Liver (tissue), 3 donors: ENCODE measurements around the gene TUBB1.

ENCODE experiments used
- CTCF ChIP-seq: fragments of 150-350 bp; IDR thresholded peaks from 2 replicates; pipeline ENCODE4 v1.5.1; 2017; ENCODE audit warnings: improper control_type of control experiment, low read depth, low read length; ENCODE audit not compliant: missing input control
- FOXA1 ChIP-seq: IDR thresholded peaks from 2 replicates; pipeline ENCODE4 v1.6.1; 2016; ENCODE audit warnings: antibody characterized with exemption
- GABPA ChIP-seq, 2 donors: IDR thresholded peaks in 1 of 2; conservative IDR thresholded peaks in 1 of 2; 2 replicates each; pipeline ENCODE4 v1.6.1; 2016; ENCODE audit warnings: antibody characterized with exemption in 2 of 2, mild to moderate bottlenecking in 1 of 2, moderate library complexity in 1 of 2
- JUND ChIP-seq, 2 donors: IDR thresholded peaks; 2 replicates each; pipeline ENCODE4 v1.6.1; 2016; ENCODE audit warnings: antibody characterized with exemption in 2 of 2
- MAX ChIP-seq: IDR thresholded peaks from 2 replicates; pipeline ENCODE4 v1.6.1; 2016; ENCODE audit warnings: antibody characterized with exemption
- RAD21 ChIP-seq, 2 donors: IDR thresholded peaks; 2 replicates each; pipeline ENCODE4 v1.6.1; 2016; ENCODE audit warnings: antibody characterized with exemption in 2 of 2, mild to moderate bottlenecking in 2 of 2
- REST ChIP-seq: IDR thresholded peaks from 2 replicates; pipeline ENCODE4 v1.6.1; 2016; ENCODE audit warnings: antibody characterized with exemption, mild to moderate bottlenecking
- TAF1 ChIP-seq: conservative IDR thresholded peaks from 2 replicates; pipeline ENCODE4 v1.6.1; 2016; ENCODE audit warnings: antibody characterized with exemption, mild to moderate bottlenecking
- ZBTB33 ChIP-seq: IDR thresholded peaks from 2 replicates; pipeline ENCODE4 v1.6.1; 2016; ENCODE audit warnings: antibody characterized with exemption
- TF ChIP-seq, protein P1 (sequence below): IDR thresholded peaks from 2 replicates; pipeline ENCODE4 v1.6.1; 2016; ENCODE audit warnings: antibody characterized with exemption
- donor health status: healthy.
- donor health status: healthy.

- no peak for TF ChIP-seq ZBTB33
- TF ChIP-seq TAF1, result peak; percentile 30
- no peak for TF ChIP-seq RAD21 (IDR thresholded peaks at IDR 0.05)
- TF ChIP-seq CTCF, result peak; percentile 34
- TF ChIP-seq JUND (IDR thresholded peaks at IDR 0.05), result no peak
- TF ChIP-seq, protein P1, sequence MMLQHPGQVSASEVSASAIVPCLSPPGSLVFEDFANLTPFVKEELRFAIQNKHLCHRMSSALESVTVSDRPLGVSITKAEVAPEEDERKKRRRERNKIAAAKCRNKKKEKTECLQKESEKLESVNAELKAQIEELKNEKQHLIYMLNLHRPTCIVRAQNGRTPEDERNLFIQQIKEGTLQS, result no peak
- no peak for TF ChIP-seq FOXA1
- no peak for TF ChIP-seq REST
- TF ChIP-seq GABPA (IDR thresholded peaks at IDR 0.05 in 1 of 2, conservative IDR thresholded peaks at IDR 0.05 in 1 of 2), result no peak
- TF ChIP-seq MAX, result no peak
Observed at GRCh38 chr20:59032713-59033059, 13.5 kb downstream of the TUBB1 start.
